ENCODE data around the gene SYT15B.
"Not testable (repeated sequence)": the region's sequence is repeated elsewhere in the genome, so short reads cannot be mapped to it uniquely, and the experiment has no call there.

SYT15B gene

GRCh38 chr10:47725047-47725446 lies 38.3 kb downstream of the SYT15B start:
- not testable (repeated sequence) for DNase-seq

DNA sequence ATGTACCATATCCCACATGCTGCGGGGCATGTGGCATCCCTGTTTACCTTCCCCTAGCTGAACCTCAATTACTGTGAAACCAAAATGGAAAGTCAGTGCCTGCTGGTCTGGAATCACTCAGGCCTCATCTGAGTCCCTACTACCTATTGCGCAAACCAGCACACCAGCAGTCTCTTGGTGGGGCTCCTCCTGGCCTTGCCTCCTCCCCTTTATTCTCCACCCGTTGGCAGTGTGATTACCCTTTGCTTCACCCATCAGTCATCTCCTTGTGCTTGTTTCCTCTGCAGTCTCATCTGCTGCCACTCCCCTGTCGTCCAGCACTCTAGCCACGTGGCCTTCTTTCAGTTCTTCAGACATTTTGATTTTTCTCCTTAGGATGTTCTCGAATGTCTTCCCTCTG lies 39.3 kb downstream of the SYT15B start:
- not testable (repeated sequence) for DNase-seq

DNA sequence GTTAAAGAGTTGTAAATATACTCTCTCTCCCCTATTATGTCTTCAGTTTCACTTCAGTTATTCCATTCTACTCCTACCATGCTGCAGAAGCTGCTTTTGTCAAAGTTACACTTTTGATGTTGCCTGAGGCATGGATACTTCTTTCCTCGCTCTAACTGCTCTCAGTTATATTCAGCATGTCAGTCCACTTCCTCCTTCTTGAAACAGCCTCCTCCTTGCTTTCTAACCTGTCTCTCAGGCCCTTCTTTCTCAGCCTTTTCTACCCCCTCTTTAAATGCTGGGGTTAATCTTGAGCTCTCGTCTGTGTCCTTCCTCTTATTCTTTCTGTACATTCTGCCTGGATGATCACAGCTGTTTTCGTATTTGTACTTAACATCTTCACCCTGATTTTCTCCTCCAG lies 40.0 kb downstream of the SYT15B start:
- not testable (repeated sequence) for DNase-seq

DNA sequence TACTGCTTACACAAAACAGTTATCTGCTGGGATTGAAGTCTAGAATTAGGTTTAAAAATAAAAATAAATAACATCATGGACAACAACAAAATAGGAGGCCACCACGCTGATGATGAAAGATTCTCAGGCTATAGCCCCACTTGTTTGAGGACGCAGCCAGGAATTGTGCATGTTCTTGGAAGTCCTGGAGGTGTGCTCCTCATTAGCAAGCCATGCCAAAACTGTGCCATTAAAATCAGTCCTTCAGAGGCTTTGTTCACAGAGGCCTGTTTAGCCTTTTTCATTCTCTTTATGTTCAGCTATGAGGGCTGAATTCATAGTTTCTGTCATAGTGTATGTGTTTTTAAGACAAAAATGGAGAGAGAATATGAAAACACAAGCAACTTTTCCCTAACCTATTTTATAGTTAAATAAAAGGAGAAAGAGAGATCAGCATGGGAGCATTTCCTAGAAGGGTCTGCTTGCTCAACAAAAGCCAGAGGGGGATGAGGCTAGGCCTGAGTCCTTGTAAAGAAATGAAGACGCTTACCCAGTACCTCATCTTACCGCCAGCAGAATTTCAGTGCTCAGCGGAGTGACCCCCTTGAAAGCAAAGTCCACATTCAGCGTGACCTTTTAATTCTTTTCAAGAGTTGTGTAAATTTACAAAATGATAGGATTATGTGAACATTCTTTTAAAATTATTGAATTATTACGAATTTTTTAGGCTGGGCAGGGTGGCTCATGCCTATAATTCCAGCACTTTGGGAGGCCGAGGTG lies 46.2 kb downstream of the SYT15B start:
- DNase-seq: not testable (repeated sequence)

Measured in hematopoietic multipotent progenitor cell treated with erythropoietin and hydrocortisone succinate and interleukin-3 and kit ligand, for 6 days (in vitro differentiated cells).